Vagina (tissue), 2 donors: ENCODE measurements around the gene HOXD12.

Experiments
- CTCF ChIP-seq, 3 experiments: fragments of 450-650 bp in 2 of 3; fragments of 200-600 bp in 1 of 3; sonication (generic) in 1 of 3; IDR thresholded peaks; one replicate each; pipeline ENCODE4 v1.5.1; 2017 to 2019; ENCODE audit warnings: antibody characterized with exemption in 3 of 3, mild to moderate bottlenecking in 2 of 3, moderate library complexity in 2 of 3
- POLR2A ChIP-seq, 2 donors: fragments of 450-650 bp; IDR thresholded peaks; one replicate each; pipeline ENCODE4 v1.6.1; 2017; ENCODE audit warnings: antibody characterized with exemption in 2 of 2, mild to moderate bottlenecking in 2 of 2, moderate library complexity in 2 of 2
- POLR2AphosphoS5 ChIP-seq, 2 donors: sonication (generic); formaldehyde crosslinking; IDR thresholded peaks; one replicate each; pipeline ENCODE4 v1.9.0; 2017; ENCODE audit warnings: antibody characterized with exemption in 2 of 2, mild to moderate bottlenecking in 2 of 2, low read depth in 1 of 2; ENCODE audit not compliant: insufficient read depth in 1 of 2

- TF ChIP-seq CTCF (IDR thresholded peaks at IDR 0.05) (no peak), POLR2A (IDR thresholded peaks at IDR 0.05) (no peak), POLR2AphosphoS5 (IDR thresholded peaks at IDR 0.05; ENCODE audit: insufficient read depth in 1 of 2, low read depth in 1 of 2) (no peak)
Observed at GRCh38 chr2:176112375-176113302, 13.0 kb downstream of the HOXD12 start.
